ENCODE measurements around the gene KDM4F.
A peak's percentile ranks its signal among the peaks of the same experiment; 100 is the strongest.

Gene KDM4F

DNA sequence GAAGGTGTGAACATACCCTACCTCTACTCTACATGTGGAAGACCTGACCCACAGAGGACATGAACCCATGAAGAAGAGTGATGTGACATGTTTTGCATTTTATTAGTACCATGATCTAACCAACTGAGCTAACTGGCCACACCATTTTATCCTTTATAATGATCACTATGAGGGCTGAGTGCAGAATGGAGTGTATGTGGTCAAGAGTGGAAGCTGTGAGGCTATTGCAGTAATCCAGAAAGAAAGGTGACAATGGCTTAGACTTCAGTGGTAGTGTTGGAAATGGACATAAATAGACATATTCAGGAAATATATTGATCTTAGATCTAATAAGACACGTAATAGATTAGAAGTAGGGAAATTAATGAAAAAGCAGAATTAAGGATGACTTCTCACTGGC is 21.2 kb downstream of the KDM4F start:
- in situ Hi-C loops (cut with HindIII; ENCODE audit: low sequenced_read_pairs): no loop called here
- DNase-seq (ENCODE audit: low read depth): no peak
- TF ChIP-seq, protein P1, sequence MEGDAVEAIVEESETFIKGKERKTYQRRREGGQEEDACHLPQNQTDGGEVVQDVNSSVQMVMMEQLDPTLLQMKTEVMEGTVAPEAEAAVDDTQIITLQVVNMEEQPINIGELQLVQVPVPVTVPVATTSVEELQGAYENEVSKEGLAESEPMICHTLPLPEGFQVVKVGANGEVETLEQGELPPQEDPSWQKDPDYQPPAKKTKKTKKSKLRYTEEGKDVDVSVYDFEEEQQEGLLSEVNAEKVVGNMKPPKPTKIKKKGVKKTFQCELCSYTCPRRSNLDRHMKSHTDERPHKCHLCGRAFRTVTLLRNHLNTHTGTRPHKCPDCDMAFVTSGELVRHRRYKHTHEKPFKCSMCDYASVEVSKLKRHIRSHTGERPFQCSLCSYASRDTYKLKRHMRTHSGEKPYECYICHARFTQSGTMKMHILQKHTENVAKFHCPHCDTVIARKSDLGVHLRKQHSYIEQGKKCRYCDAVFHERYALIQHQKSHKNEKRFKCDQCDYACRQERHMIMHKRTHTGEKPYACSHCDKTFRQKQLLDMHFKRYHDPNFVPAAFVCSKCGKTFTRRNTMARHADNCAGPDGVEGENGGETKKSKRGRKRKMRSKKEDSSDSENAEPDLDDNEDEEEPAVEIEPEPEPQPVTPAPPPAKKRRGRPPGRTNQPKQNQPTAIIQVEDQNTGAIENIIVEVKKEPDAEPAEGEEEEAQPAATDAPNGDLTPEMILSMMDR (IDR thresholded peaks at IDR 0.05; ENCODE audit: low read depth, low read length, missing control alignments): no peak
- no peak overlapping the region for H3K4me3 ChIP-seq (ENCODE audit: low read depth, low read length)

DNA sequence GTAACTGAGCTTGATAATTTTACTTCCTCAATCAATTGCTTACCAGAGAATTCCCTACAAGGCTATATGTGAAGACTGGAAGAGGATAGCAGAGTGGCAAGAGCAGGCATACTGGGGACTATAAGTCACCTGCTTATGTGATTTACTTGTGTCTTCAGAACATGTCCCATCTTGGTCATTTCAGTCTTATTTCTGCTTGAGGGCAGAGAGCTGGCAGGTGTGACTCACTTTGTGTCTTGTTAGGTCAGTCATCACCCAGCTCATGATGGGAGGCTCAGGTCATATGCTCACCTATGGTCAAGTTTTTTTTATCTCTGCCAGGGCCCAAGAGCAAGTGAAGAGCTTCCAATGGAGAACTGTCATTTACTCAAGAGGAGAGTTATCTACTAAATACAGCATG is 23.7 kb downstream of the KDM4F start:
- no peak overlapping the region for H3K4me3 ChIP-seq (ENCODE audit: low read depth, low read length)
- in situ Hi-C loops (cut with HindIII; ENCODE audit: low sequenced_read_pairs): no loop called here
- TF ChIP-seq, protein P1 (IDR thresholded peaks at IDR 0.05; ENCODE audit: low read depth, low read length, missing control alignments): no peak
- DNase-seq (ENCODE audit: low read depth): no peak

DNA sequence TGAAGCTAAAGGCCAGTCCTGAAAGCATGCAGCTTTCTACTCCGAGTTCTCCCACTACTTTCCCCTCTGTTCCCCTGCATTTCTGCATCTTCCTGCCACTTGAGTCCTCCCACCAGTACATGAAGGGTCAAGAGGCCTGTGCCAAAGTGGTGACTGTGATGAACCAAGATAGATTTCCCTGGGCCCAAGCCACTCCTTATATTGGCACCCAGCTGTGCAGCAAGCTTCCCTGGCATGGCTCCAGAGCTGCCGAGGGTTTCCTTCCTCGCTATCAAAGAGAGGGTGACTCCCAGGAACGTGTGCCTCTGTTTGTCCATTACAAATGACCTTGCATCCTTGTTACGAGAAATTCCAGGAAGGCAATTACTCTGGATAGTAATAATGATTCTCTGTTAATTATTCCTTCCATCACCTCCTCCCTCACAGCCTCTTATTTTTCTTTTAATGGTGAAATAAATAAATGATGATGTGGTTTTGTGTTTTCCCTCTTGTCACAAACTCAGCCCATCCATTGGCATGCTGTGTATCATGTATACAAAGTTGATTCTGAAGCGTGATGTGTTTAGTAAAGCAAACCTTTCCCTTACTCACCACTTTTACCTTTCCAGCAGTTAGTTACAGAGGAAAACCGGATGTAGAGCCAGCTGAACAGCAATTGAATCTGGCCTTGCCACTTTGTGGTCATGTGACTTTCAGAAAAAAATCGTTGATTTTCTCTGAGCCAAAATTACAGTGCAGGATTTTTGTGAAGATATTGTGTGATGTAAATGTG is 25.8 kb downstream of the KDM4F start:
- no peak overlapping the region for H3K4me3 ChIP-seq (ENCODE audit: low read depth, low read length)
- in situ Hi-C loops (cut with HindIII; ENCODE audit: low sequenced_read_pairs): no loop called here
- no peak for DNase-seq (ENCODE audit: low read depth)
- TF ChIP-seq, protein P1 (IDR thresholded peaks at IDR 0.05; ENCODE audit: low read depth, low read length, missing control alignments): no peak

DNA sequence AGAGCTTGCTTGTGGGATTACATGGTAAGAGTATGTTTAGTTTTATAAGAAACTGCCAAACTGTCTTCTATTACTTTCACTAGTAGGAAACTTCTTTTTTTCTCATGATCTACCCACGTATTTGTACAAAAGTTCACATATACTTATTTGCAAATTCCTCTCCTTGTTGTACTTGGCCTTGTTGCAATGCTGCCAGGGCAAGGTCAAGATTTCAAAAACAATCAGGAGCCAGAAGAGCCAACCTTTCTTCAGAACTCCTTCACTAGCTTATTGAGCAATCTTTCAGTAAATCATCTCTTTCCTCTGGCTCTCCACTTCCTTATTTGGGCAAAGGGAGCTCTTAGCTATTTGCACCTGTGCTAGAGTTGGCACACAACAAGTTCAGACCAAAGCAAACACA is 27.2 kb downstream of the KDM4F start:
- DNase-seq (ENCODE audit: low read depth): peak; percentile 75
- no peak overlapping the region for H3K4me3 ChIP-seq (ENCODE audit: low read depth, low read length)
- in situ Hi-C loops (cut with HindIII; ENCODE audit: low sequenced_read_pairs): no loop called here

DNA sequence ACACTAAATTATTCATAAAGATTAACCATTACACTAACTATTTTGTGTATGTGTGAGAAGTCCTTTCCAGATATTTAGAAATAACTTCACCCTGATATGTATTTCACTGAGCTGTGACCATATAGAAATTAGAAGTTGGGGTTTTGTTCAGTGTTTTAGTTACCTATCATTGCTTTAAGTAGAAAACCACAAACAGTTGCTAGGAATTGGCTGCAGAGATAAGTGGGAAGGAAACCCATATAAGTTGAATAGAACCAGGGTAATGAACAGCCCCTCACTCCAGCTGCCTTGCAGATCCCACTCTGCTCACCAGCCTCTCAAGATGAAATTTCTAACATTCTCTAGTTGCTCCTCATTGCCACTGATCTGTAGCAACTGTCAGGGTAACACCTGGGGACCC is 27.8 kb downstream of the KDM4F start:
- no peak overlapping the region for H3K4me3 ChIP-seq (ENCODE audit: low read depth, low read length)
- TF ChIP-seq, protein P1 (IDR thresholded peaks at IDR 0.05; ENCODE audit: low read depth, low read length, missing control alignments): no peak
- DNase-seq (ENCODE audit: low read depth): no peak
- in situ Hi-C loops (cut with HindIII; ENCODE audit: low sequenced_read_pairs): no loop called here

More for the DNA sequence above, 27.2 kb downstream of the KDM4F start:
- TF ChIP-seq, protein P1 (IDR thresholded peaks at IDR 0.05; ENCODE audit: low read depth, low read length, missing control alignments): no peak

DNA sequence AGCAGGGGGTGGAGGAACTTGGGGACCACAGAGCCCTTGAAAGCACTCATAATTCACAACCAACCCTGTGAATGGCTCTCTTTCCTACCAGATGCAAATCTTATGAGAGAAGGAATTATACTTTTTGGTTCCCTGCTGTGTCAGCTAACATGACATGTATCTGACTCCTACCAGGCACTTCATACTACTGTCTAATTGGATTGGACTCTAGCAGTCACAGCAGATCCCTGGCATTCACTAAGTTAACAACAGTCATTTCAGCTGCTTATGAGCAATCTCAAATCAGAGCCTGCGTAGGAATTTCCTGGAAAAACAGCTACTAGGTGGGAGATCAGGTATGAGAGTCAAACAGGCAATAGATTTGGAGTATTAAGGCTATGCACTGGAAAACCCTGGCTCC is 29.3 kb downstream of the KDM4F start:
- in situ Hi-C loops (cut with HindIII; ENCODE audit: low sequenced_read_pairs): no loop called here
- no peak for DNase-seq (ENCODE audit: low read depth)
- TF ChIP-seq, protein P1 (IDR thresholded peaks at IDR 0.05; ENCODE audit: low read depth, low read length, missing control alignments): no peak
- no peak overlapping the region for H3K4me3 ChIP-seq (ENCODE audit: low read depth, low read length)
